ENCODE results near the gene DDIT4.
A peak's percentile ranks its signal among the peaks of the same experiment; 100 is the strongest.
"Not testable (repeated sequence)": the region's sequence is repeated elsewhere in the genome, so short reads cannot be mapped to it uniquely, and the experiment has no call there.

The DDIT4 gene, protein sequence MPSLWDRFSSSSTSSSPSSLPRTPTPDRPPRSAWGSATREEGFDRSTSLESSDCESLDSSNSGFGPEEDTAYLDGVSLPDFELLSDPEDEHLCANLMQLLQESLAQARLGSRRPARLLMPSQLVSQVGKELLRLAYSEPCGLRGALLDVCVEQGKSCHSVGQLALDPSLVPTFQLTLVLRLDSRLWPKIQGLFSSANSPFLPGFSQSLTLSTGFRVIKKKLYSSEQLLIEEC

DNA sequence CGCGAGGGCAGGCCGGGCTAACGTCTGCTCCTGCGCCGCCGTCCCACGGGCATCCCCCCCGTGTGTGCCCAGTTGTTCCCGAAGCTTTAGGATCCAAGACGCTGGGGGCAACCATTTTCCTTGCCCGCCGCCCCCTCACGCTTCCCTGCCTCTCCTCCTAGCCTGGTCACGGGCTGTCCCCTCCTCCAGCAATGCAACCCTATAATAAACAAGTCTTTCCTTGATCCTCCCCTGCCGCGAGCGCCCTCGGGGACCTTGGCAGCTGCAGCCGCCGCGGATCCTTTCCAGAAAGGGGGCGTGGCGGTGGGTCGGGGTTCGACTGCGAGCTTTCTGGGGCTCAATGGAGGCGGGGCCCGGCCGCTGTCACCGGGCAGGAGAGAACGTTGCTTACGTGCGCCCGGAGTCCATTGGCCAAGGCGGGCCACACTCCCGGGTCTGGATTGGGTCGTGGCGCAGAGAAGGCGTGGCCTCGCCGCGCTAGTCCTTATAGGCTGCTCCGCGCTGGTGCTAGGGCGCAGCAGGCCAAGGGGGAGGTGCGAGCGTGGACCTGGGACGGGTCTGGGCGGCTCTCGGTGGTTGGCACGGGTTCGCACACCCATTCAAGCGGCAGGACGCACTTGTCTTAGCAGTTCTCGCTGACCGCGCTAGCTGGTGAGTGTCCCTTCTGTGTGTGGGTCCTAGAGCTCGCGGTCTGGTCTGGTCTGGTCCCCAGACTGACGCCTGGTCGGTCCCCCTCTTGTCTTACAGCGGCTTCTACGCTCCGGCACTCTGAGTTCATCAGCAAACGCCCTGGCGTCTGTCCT, at the start of gene DDIT4:
TSS of gene DDIT4 (plus strand) at position 515 of the 803 bp plus-strand sequence. CDS start 293 bp downstream, outside the sequence.
- peak; percentile 97 for DNase-seq

DNA sequence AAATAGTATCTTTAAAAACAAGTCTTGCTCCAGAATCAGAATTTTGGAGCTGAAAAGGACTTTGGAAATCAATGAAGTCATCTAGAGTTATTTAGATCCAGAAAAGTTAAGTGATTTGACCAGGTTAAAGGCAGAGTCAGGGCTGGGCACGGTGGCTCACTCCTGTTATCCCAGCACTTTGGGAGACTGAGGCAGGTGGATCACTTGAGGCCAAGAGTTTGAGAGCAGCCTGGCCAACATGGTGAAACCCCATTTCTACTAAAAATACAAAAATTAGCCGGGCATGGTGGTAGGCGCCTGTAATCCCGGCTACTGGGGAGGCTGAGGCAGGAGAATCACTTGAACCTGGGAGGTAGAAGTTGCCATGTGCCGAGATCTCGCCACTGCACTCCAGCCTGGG, 49.5 kb upstream of the DDIT4 start:
- DNase-seq, result not testable (repeated sequence)

GRCh38 chr10:72226418-72227027, 47.2 kb upstream of the DDIT4 start:
- DNase-seq, result no peak

DNA sequence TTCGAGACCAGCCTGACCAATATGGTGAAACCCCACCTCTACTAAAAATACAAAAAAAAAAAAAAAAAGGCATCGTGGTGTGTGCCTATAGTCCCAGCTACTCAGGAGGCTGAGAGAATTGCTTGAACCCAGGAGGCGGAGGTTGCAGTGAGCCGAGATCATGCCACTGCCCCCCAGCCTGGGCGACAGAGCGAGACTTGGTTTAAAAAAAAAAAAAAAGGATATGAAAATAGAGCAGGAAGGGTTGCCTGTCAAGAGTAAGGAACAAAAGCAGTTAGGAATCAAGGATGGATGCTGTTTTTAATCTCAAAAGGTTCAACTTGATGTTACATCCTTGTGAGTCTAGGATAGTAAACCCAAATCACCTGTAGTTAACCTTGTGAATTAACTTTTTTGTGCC, 45.9 kb upstream of the DDIT4 start:
- no peak for DNase-seq

- DNase-seq, result no peak
These were observed 45.4 kb upstream of the DDIT4 start for GRCh38 chr10:72228318-72228751.

GRCh38 chr10:72229261-72230251, 44.2 kb upstream of the DDIT4 start:
- DNase-seq, result peak; percentile 25 to 28

DNA sequence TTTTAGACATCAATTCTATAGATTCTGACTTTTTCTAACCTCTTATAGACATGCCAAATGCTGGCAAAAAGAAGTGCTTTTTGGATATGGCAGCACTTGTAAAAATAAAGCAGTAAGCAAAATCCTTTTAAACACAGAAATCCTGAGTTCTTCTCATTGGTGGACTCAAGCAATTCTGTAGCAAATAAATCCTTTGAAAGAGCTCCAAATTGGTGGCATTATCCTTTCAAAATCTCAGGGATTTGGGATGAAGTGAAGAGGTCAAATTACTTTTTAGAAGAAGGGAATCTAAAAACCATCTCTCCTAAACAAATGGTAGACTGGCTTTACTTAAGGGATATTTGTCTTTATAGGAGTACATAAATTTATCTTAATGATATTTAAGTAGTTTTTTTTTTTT, 40.1 kb upstream of the DDIT4 start:
- DNase-seq, result no peak

DNA sequence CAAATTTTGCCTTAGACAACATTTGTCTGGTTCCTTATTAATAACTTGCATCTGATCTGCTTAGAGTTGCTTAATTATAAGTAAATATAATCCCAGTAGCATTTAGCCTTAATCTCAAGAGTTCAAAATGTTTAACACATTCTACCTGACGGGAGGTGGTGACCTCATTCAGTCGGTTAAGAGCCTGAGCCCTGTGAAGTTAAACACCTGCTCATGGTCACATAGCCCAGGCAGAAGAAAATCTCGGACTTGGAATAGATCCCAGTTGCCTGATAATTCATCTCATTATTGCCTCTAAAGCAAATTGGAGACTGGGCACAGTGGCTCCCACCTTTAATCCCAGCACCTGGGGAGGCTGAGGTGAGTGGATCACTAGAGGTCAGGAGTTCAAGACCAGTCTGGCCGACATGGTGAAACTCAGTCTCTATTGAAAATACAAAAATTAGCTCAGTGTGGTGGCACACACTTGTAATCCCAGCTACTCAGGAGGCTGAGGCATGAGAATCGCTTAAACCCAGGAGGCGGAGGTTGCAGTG, 39.1 kb upstream of the DDIT4 start:
- DNase-seq, result no peak

DNA sequence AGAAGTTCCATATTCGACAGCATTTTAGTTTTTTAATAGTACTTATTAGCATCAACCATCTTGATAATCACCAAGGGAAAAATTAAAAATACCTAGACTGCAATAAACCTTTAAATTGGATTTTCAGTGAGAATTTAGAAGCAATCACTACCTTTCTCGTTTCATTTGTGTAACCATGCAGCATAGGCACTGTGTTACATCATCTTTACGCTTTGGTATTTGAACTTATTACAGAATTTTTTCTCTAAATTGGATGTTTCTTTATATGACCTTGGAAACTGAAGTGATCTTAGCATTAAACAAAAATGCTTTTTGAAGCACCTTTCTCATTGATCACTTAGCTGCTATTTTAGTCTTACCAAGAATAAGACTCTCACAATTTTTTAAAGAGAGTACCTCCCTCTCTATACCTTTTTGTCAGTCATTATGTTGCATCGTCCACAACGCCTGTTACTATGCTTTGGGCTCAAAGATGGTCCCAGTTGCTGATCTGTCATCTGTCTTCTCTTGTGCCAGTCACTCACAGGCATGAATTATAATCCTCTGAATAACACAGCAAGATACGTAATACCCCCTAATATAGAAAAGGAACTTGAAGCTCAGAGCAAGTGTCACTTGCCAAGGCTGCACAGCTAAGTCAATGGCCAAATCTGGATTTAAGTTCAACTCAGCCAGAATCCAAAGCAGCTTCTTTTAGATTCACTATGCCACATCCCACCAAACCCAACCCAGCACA, 38.0 kb upstream of the DDIT4 start:
- DNase-seq, result no peak

DNA sequence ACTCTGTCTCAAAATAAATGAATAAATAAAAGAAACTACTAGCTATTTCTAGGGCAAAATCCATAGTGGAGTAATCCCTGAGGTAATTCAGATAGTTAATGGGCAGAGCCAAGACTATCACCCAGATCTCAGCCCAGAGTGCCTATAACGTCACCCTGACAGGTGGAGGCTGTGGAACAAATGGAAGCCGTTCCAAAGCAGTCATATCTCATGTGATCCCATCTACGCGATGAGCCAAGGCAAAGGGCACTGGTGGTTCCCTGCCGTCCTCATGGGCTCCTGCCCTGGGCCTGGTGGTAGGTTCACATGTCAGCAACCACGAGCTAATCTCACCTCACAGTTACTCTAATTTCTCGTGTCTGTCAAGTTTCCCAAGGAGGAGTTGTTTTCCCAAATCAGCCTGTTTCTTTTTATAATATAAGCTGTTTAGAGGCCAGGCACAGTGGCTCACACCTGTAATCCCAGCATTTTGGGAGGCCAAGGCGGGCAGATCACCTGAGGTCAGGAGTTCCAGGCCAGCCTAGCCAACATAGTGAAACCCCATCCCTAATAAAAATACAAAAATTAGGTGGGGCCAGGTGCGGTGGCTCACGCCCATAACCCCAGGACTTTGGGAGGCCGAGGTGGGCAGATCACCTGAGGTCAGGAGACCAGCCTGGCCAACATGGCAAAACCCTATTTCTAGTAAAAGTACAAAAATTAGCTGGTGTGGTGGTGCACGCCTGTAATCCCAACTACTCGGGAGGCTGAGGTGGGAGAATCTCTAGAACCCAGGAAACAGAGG, 35.1 kb upstream of the DDIT4 start:
- no peak for DNase-seq

- no peak for DNase-seq
These were observed 34.3 kb upstream of the DDIT4 start for GRCh38 chr10:72239409-72239808.

GRCh38 chr10:72240371-72240770, 33.4 kb upstream of the DDIT4 start:
- no peak for DNase-seq

GRCh38 chr10:72241691-72242252, 32.0 kb upstream of the DDIT4 start:
- no peak for DNase-seq

GRCh38 chr10:72242675-72243074, 31.0 kb upstream of the DDIT4 start:
- DNase-seq, result peak; percentile 51 to 82

- no peak for DNase-seq
These were observed 29.8 kb upstream of the DDIT4 start for GRCh38 chr10:72243822-72244437.

- DNase-seq, result no peak
These were observed 29.1 kb upstream of the DDIT4 start for GRCh38 chr10:72244573-72245038.

- DNase-seq, result no peak
These were observed 27.7 kb upstream of the DDIT4 start for GRCh38 chr10:72245949-72246525.

DNA sequence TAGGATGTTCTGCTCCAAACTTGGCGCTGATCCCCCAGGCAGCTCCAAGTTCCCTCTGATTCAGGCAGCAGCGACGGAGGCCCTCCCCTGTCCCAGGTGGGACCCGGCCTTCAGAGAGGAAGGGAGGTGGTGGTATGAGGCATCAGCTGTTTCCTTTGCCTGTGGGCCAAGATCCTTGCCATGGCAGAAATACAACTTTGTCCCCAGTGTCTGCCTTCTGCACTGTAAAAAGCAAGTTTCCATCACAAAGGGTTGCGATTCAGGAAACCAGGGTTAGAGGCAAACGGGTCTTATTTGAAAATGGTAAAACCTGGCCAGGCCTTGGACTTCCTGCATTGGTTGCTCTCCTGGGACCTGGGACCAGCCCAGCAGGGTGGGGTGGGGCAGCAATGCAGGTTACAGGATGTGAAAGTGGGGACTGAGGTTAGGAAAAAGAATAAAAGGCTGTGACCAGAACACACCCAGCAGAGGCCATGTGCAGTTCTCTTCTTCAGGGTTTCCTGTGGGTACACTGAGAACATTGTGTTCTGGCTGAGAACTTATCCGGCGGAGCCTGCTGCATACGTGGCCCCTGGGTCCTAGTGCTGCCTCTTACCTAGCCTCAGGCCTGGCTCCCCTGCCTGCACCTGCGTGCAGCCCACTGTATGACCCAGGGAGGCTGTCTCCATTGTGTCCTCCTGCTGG, 25.1 kb upstream of the DDIT4 start:
- no peak for DNase-seq
